Cerebellar cortex (tissue), 1 donor: Measurements from ENCODE around the gene KATNAL1.
A peak's percentile ranks its signal among the peaks of the same experiment; 100 is the strongest.

ENCODE experiments used
- DNase-seq: peaks from one replicate; pipeline ENCODE4 v3.0.0-alpha.2; 2015; ENCODE audit warnings: low spot score

The KATNAL1 gene

DNA sequence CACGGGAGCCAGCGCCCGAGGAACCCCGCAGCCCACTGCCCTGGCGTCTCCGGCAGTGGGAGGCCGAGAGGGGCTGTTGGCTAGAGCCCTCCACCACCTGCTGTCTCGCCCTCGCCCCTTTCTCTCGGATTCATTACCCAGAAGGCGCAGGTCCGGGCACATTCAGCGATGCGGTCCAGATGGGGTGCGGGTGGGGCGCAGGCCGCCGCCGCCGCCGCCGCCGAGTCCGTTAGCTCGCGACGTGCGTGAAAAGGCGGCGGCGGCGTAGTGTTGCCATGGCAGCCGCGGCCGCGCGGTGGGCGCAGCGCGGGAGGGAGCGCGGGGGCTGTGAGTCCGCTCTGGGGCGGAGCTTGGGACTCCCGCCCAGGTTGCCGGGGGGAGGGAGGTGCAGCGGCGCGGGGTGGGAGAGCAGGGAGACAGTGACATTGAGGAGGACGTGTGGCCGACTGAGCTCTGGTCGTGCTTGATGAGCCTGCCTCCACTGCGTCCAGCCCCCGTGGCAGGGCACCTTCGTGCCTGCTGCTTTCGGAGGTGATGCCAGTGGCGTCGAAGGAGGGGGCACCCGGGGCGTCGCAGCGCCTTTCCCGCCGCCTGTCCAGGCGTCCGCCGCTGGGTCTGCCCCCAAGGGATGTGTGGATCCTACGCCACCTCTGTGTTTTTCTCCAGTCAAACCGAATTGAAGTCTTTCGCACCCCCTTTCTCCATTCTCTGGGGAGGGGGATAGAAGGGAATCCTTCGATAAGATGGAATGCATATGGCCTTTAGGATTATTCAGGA lies at the start of gene KATNAL1:
Gene KATNAL1, minus strand, starts transcription at position 358 of the 777 bp plus-strand sequence. CDS start 23,774 bp downstream, outside the sequence.
- peak; percentile 90 for DNase-seq

DNA sequence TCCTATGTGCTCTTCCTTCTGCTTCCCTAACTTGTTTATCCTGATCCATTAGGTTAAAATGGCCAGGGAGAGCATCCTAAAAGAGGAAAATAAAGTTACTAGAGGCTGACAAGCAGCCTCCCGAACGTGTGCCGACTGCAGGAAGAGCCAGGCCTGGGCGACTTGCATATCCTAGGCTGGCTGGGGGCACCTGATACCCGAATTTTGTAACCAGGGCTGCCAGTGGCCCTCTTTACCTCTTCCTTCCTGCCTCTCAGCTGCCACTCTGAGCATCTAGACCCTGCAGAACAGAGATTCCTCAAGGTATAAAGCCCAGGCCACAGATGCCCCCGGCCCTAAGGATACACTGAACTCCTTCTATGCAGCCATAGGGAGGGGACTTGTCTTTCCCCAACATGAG lies 48.5 kb upstream of the KATNAL1 start:
- DNase-seq: no peak

DNA sequence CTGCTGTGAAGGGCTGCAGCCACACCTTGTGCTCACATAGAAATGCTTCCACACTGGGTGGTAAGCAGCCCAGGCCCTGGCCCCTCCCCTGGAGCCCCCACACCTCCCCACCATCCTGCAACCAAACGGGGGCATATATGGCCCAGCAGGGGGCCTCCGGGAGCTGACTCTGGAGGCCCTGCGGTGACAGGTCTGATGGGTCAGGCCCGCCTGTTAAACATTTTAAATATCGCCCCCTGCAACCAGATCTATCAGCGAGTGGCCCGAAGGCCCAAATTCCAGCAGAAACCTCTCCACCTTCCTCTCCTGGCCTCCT lies 48.0 kb upstream of the KATNAL1 start:
- no peak for DNase-seq

DNA sequence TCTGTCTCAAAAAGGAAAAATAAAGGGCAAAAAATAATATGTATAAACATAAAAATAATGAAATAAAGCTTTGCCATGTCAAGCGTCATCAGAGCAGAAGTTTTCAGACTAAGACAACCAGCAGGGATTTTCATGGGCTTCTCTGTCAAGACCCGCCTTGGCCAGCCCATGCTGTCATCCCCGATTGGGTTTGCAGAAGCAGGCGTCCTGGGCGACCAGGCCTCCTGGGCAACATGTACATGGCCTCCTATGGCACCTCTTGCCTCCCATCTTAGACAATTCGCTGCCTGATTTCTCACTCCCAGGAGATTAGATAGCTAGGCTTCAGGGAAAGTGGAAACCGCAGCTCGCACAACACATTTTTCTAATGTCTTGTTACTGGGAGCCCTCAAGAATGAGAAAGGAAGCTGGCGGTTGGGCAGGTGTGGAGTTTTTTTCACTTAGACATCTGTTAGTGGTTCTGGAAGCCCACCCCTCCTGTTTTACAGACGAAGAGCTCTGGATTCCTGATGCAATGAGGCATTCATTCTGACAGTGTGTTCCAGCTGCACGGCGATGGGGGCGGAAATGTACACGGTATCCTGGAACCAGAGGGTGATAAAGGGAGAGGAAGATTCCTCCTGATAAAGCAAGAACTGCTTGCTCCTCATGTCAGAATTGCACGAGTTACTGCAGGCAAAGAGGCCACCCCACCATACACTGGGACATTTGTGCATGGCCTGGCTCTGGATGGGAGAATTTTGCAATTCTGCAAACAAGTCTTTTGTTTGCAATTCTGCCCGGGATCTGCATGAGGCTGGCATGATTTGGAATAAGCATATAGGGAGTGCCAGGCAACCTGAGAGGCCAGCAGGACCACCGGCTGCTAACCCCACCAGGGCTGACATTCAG lies 47.4 kb upstream of the KATNAL1 start:
- DNase-seq: no peak

DNA sequence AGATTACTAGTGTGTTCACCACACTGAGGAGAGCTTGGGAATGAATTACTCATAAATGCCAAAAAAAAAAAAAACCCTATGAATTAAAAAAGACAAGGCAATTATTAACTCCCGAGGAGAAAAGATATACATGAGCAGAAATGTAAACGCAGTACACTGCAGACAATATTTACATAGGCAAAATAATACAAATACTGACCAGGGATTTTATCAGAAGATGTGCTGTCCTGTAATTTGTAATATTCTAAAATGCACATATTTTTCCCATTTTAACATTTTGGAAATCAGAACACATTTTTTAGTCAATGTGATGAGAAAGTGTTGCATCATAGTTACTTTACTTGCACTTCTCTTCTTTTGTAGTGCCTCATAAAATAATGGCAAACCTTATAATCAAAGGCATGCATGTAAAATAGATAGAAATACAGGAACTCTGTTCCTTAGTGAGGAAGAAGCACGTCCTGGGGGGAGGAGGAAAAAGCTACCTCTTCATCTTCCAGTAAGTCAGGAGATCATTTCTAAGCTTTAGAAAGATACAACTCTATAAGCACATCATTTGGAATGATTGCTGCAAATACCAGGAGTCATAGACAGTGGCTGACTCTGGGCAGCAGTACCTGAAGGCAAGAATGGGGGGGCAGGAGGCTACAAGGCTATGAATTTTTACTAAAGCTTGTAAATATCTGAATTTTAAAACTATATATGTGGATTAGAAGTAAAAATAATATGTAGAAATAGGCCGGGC lies 46.3 kb upstream of the KATNAL1 start:
- no peak for DNase-seq

DNA sequence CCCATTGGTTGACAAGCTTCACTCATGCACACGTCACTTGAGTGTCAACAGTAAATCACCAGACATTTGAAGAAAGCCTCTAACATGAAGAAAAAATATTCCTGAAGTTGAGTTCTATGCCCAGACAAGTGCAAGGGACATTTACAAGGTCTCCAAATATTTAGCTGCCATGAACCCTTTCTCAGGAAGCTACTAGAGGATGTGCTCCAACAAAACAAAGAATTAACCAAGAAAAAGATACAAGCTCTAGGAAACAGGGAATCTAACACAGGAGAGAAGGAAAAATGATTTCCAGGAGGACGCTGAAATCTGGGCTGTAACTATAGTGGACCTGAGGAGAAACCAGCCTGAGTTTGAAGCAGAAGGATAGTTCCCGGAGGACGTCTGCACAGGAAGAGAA lies 45.7 kb upstream of the KATNAL1 start:
- DNase-seq: no peak

DNA sequence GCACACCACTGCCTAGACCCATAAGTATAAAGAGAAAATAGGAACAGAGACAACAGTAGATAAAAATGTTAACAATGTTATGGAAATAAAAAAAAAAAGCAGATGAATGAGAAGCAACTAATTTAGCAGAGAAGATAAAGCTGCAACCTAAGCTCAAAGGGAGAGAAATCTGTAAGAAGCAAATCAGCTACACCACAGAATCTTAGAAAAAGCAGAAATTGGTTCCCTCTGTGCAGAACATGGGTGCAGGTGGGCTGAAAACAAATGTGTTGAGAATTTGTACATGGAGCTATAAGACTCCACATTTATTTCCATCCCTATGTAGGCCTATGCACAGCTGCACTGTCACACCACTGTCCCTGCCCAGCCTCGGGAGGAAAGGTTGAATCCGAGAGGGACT lies 44.8 kb upstream of the KATNAL1 start:
- no peak for DNase-seq

DNA sequence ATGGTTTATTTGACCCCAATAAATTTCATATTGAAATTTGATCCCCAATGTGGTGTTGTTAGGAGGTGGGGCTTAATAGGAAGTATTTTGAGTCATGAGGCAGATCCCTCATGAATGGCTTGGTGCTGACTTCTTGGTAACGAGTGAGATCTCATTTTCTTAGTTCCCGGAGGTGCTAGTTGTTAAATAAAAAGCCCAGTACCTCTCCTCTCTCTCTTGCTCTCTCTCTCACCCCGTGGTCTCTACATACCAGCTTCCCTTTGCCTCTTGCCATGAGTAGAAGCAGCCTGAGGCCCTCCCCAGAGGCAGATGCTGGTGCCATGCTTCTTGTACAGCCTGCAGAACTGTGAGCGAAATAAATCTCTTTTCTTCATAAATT lies 39.4 kb upstream of the KATNAL1 start:
- DNase-seq: no peak

DNA sequence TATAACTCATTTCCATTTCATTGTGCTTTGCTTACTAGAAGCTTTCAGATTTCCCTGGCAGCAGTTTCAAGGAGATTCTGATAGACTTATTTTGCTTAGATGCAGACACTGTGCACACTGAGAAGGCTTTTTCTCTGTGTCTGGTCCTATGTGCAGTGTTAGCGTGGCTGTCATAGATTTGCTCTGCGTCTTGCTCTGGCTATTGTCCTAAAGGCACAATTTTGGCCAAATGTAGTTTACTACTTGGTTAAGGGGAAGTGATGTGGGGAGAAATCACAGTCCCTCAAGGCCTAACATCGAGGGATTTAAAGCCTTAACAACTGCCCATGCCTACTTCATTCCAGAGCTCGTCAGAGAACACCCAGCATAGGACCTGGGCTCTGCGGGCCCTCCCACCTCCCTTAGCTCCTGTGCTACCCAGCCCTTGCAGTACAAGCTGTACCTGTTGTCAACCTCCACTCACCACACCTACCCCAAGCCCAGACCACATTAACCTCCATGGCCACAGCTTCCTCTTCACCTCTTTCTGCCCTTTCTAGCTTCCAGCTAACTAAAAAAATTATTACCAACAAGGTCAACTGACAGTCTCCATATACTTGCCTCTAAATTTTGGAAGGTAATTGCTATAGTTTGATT lies 38.9 kb upstream of the KATNAL1 start:
- DNase-seq: no peak

DNA sequence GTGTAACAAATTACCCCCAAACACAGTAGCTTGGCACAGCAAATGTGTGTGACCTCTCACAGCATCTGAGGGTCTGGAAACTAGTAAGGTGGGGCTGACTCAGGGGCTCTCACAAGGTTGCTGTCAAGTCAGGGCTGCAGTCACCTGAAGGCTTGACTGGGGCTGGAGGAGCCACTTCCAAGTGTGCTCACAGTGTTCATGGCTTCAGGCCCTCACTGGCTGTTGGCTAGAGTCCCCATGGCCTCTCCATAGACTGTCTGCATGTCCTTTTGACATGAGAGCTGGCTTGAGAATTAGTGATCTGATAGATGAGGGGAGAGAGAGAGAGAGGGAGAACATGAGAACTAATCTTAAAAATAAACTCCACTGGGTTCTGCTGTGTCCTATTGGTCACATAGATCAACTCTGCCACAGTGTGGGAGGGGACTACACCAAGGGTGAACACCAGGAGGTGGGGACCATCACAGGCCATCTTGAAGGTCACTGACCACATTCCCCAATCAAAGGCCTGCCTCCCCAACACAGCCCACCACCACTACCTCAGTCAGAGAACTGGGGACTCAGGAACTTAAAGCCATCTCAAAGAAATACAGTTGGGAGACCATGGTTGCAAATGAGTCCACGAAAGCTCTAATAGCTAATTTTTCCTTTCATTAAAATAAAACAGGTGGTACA lies 38.2 kb upstream of the KATNAL1 start:
- DNase-seq: no peak

DNA sequence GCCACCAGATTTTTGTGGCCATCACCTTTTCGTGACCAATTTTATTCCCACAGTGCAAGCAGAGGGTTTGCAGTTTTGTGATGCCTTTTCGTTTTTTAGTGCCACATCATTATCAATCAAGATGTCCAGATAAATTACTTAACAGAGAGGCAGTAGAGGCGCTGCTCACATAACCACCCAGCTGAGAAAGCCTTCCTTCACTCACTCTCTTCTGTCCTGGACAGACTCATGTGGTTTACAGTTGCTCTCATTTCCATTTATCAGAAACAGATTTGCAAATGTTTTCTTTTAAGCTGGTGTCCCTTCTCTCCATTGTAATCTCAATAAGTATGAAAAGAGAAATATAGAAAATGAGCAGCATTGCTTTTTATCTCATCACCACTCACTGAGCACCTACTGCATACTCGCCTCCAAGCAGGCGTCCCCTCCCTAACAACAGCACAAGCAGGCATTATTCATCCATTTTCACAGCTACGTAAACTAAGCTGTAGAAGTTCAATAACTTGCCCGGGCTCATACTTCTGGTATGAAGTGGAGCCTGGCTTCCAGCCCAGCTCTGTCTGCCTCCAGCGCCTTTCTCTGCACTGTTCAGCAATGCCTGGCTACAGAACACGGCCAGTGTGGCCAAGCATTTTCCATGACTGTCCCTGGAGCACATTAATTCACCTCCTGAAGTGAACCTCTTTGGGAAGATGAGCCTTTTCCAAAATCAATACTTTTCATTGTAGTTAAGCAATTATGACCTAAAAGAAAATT lies 34.6 kb upstream of the KATNAL1 start:
- peak; percentile 17 for DNase-seq

DNA sequence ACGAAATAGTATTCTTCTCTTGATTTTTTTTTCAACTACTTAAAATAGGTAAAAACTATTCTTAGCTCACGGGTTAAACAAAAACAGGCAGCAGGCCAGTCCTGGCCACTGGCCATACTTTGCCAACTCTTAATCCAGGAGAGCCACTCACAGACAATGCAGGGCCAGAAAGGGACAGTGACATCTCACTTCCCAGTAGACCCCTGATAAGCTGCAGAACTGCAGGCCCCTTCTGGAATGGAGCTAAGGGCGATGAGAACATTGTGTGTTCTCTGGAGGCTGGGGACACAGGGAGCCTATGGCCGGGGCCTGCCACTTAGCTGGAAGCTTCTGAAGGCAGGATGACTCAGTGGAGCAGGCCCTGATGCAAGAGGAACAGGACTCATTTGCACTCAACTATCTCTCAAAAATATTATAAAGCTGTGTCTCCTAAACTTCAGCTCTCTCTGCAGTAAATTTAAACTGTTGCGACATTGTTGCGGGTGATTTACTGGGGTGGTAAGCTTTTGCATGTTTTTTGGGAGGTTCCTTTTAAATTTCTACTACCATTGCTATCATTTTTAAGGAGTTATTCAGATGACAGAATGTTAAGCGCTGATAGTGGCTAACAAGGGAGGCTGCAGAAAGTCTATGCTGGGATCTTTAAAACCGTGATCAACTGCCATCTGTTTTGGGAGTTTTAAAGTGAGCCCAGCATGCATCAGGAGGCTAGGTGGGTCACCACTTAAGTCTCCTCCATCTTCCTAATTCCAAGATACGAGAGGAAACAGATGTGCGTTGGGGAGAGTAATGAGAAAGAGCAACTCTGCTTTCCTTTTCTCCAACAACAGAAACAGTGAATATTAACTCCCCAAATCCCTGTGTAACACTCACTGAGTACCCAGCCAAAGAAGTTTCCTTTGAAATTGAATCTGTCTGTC lies 33.2 kb upstream of the KATNAL1 start:
- peak; percentile 13 for DNase-seq

DNA sequence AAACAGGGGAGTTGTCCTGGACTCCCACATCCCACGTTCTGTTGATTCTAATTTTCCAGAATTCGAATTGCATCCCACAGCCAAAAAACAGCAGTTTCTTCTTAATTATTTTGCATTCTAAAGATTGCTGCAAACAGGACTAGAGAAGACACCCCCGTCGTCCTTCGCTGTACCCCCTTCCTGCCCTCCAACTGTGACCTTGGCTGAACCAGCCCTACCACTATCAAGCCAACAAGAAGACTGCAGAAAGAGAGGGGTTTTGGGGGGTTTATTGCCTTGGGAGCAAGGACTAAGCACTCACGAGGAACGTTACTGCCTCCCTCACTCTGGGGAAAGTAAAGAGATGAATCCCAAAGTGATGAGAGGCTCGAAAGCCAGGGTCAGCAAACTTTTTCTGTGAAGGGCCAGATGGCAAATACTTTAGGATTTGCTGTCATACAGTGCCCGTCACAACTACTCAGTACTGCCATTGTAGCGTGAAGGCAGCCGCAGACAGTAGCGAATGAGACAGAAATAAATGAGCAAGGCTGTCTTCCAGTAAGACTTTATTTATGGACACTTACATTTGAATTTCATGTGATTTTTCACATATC lies 32.5 kb upstream of the KATNAL1 start:
- DNase-seq: peak; percentile 10

DNA sequence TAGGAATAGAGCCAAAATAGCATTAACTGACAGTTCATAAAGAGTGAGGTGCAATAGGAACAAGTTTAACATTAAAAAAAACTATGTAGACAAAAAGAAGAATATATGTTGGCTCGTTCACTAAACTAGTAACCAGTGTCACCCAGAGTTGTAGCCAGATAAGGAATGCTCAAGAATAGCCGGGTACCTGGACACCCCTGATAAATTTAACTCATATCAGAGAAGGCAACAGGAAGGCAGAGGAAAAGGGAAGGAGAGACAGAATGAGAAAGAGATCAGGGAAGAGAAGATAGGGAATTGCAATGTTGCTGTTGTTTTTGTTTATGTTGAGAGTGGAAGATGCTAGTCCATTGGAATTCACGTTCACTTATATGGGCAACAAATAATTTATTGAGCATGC lies 31.6 kb upstream of the KATNAL1 start:
- no peak for DNase-seq

DNA sequence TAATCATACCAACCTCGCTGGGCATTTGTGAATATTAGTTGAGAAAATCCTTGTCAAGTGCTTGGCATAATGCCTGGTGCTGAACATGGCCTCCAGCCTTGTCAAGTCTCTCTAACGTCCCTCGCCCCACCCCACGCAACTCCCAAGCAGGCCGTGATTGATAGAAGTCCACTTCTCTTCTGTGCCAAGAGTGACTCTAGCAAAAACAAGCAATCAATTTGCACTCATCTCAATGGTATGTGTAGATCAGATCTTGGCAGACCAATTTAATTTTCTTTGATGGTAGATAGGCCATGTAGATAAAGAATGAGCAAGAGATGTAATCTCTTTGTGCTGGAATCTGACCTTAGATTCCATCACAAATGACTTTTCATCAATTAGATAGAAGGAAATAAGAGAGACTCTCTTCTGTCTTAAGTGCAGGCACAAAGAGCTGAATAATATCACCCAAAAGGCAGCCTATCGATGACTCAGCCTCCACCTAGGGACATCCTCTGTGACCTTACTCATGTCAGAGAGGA lies 31.0 kb upstream of the KATNAL1 start:
- no peak for DNase-seq

DNA sequence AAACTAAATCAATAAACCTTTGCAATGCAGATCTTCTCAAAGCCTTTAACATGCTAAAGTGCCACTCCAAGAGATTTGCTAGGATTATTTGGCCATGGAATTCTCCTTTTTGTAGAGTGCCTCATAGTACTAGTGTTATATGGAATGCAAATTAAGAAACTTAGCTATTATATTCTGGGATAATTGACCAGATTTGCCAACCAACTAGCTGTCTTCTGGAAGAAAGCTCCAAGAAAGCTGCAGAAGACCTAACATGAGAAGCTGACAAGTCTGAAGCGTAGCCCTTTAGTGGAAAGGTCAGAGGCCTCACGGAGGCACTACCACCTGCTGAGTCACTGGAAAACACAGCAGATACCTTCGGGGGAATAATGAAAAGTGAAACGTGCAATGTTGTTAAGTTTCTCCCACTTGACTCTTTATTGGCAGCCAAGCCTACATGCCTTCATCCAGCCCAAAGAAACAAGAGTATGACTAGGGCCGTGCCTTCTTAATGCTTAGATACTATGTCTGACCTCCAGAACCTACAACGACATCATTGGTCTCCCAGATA lies 29.8 kb upstream of the KATNAL1 start:
- DNase-seq: no peak

DNA sequence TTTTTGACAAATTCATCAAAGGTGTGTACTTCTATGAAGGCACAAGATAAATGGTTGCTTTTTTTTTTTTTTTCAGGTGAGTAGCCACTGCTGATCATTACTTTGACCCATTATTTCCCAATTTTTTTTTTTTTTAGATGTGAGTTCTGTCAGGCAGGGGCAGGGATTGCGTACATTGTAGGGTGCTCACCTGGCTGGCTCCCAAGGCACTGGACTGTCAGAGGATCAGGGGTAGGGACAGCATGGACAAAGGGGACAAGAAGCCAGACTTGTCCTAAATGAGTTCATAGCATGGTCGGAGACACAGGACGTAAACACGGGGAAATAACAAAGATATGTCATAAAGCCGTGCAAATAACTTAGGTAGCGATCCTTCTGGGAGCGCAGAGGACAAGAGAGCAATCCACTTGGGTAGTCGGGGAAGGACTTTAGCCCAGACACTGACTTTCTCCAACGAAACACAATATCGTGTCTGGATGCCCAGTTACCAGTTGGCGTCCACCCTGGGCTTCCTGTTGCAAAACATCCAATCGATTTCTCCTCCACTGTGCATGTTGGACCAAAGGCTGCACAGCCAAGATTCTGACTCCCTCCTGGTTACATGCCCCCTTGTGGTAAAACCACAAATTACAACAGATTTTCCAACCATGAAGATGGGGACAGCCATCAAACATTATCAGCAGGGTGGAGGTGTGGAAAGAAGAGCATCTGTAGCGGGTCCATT lies 27.5 kb upstream of the KATNAL1 start:
- peak; percentile 35 for DNase-seq

DNA sequence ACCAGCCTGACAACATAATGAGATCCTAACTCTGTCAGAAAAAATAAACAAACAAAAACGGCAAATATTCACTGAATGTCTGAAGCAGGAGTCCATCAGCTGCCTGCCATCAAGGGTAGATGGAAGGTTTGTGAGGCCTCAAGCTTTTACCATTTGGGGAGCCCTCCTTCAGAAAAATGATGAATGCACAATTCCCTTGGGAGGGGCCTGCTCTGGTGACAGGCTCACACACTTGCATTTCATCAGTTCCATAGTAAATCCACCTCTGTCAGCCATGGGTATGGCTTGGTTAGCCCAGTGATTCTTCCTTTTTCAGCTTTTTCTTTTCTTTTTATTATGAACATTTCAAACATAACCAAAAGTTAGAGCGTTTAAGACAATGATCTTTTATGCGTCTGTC lies 26.3 kb upstream of the KATNAL1 start:
- no peak for DNase-seq
